M059J (cell line): ENCODE measurements around the gene CDH22. TPM values are rescaled to one million over a fixed set of nuclear protein-coding genes. Genes with fewer than 3 reads are reported as not detected.

Experiments
- DNase-seq: peaks from one replicate; pipeline ENCODE4 v3.0.0-alpha.2; 2012; ENCODE audit warnings: low read depth
- total RNA-seq: library from RNA; depleted of rRNA; stranded (reverse); fragments of >200 nt; shearing (Covaris generic); gene quantifications from 2 replicates; pipeline ENCODE4 v1.2.3, GENCODE V29; 2014

CDH22 gene
- total RNA-seq, 1 experiment from 2014 or later: not detected

- peak; percentile 98 for DNase-seq
Observed at GRCh38 chr20:46215913-46216707, 92.2 kb downstream of the CDH22 start.

- DNase-seq: peak; percentile 83
Observed at GRCh38 chr20:46214824-46215488, 93.3 kb downstream of the CDH22 start.

- no peak for DNase-seq
Observed at GRCh38 chr20:46213946-46214823, 94.1 kb downstream of the CDH22 start.

GRCh38 chr20:46212876-46213275 lies 95.4 kb downstream of the CDH22 start:
- DNase-seq: no peak

GRCh38 chr20:46212252-46212651 lies 96.0 kb downstream of the CDH22 start:
- DNase-seq: no peak

GRCh38 chr20:46211331-46211722 lies 97.0 kb downstream of the CDH22 start:
- no peak for DNase-seq

- no peak for DNase-seq
Observed at GRCh38 chr20:46210672-46211330, 97.5 kb downstream of the CDH22 start.

- no peak for DNase-seq
Observed at GRCh38 chr20:46209930-46210671, 98.2 kb downstream of the CDH22 start.

GRCh38 chr20:46207793-46208192 lies 100.5 kb downstream of the CDH22 start:
- DNase-seq: no peak

- peak; percentile 83 for DNase-seq
Observed at GRCh38 chr20:46206992-46207549, 101.2 kb downstream of the CDH22 start.

GRCh38 chr20:46206025-46206424 lies 102.3 kb downstream of the CDH22 start:
- DNase-seq: peak; percentile 94

- DNase-seq: no peak
Observed at GRCh38 chr20:46205349-46205748, 102.9 kb downstream of the CDH22 start.

GRCh38 chr20:46204594-46205186 lies 103.6 kb downstream of the CDH22 start:
- DNase-seq: no peak

GRCh38 chr20:46203510-46203837 lies 104.8 kb downstream of the CDH22 start:
- DNase-seq: no peak

GRCh38 chr20:46202766-46203509 lies 105.4 kb downstream of the CDH22 start:
- DNase-seq: no peak

GRCh38 chr20:46200582-46201570 lies 107.4 kb downstream of the CDH22 start:
- no peak for DNase-seq

- no peak for DNase-seq
Observed at GRCh38 chr20:46199198-46199597, 109.1 kb downstream of the CDH22 start.

GRCh38 chr20:46196990-46197389 lies 111.3 kb downstream of the CDH22 start:
- no peak for DNase-seq
